Measurements from ENCODE around the gene ADAMTS5. TPM values are rescaled to one million over a fixed set of nuclear protein-coding genes. Genes with fewer than 3 reads are reported as not detected.

Gene ADAMTS5
- total and polyA plus RNA-seq, 9 of the 15 experiments (the other 6 are each of a cell fraction or from before 2014, with no cell fraction given): not detected

DNA sequence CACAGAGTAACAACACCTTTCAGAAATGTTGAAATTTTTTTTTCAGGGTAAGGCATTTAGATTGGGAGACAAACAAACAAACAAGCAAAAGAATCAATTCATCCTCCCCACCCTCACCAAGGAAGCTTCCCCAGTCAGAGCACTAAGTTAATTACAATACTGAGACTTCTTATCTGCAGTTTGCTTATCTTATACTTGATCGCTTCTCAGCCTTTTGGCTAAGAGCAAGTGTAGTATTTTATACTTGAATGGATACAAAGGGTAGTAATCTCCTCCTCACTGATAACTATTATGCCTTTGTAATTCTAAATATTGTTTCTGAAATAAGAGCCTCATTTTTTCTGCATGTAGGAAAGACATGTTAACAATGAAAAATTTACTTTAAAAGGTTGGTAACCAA, 54.4 kb downstream of the ADAMTS5 start (continued):
- TF ChIP-seq JUNB (CRISPR knock-in tag; conservative IDR thresholded peaks at IDR 0.05) (no peak), ELF4 (CRISPR knock-in tag; IDR thresholded peaks at IDR 0.05) (no peak), ZNF445 (CRISPR knock-in tag; IDR thresholded peaks at IDR 0.05; ENCODE audit: low read depth) (no peak)
- TF ChIP-seq, protein P1, sequence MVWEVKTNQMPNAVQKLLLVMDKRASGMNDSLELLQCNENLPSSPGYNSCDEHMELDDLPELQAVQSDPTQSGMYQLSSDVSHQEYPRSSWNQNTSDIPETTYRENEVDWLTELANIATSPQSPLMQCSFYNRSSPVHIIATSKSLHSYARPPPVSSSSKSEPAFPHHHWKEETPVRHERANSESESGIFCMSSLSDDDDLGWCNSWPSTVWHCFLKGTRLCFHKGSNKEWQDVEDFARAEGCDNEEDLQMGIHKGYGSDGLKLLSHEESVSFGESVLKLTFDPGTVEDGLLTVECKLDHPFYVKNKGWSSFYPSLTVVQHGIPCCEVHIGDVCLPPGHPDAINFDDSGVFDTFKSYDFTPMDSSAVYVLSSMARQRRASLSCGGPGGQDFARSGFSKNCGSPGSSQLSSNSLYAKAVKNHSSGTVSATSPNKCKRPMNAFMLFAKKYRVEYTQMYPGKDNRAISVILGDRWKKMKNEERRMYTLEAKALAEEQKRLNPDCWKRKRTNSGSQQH (CRISPR knock-in tag; IDR thresholded peaks at IDR 0.05): no peak

DNA sequence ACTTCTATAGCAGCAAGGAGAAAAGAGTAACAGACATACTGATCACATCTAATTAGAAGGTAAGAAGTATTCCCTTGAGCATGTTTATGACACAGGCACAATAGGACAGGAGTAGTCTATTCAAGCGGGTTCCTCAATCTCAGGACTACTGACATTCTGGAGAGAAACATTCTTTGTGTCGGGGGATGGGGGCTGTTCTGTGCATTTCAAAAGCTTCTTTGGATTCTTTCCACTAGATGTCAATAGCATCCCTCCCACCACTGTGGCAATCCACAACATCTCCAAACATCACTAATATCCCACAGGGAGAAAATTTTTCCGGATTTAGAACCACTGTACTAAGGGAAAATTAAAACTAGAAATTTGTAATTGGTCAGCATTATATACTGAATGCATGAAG, 56.9 kb downstream of the ADAMTS5 start:
- 2% methylated on average over 3 of the region's 3 CpGs for WGBS (ENCODE audit: insufficient coverage, low coverage, missing lambda C conversion rate)

More for the DNA sequence above, 56.9 kb downstream of the ADAMTS5 start:
- in situ Hi-C loops (cut with MboI) (no loop called here), intact Hi-C loops (cut with micrococcal nuclease) (no loop called here)
- H3K4me2 ChIP-seq (ENCODE audit: insufficient read depth, low read length): no peak overlapping the region
- no peak for ATAC-seq
- H2AFZ ChIP-seq (ENCODE audit: low read depth, low read length): no peak overlapping the region
- H3K4me3 ChIP-seq: no peak overlapping the region
- no peak for FAIRE-seq
- ChIA-PET POLR2A (no interaction called here), CTCF (ENCODE audit: low intra/inter-chr PET ratio) (no interaction called here)
- no peaks in the 10 kb centered on the region for H3K36me3 ChIP-seq (ENCODE audit: control insufficient read depth, insufficient read depth, low read length)
- DNase-seq (ENCODE audit: extremely low read depth in 1 of 4, low spot score in 3 of 4): no peak
- H3K79me2 ChIP-seq (ENCODE audit: control insufficient read depth, insufficient read depth, low read length): no peaks in the 10 kb centered on the region
- H3K4me1 ChIP-seq (replicated peaks in 1 of 2; ENCODE audit: control insufficient read depth in 2 of 2, insufficient read depth in 2 of 2, low read length in 2 of 2): no peaks in the 10 kb centered on the region
- no peaks in the 10 kb centered on the region for H3K27me3 ChIP-seq (ENCODE audit: control insufficient read depth in 2 of 2, insufficient read depth in 2 of 2, low read length in 2 of 2)
- no peak overlapping the region for H3K27ac ChIP-seq (ENCODE audit: extremely low read depth, low read depth, low read length)
- no TSS peak for BruUV-seq (replicated peaks)
- H3K9ac ChIP-seq (ENCODE audit: insufficient read depth in 1 of 2, low read depth in 2 of 2, low read length in 2 of 2): no peak overlapping the region
- no peaks in the 10 kb centered on the region for H3K9me1 ChIP-seq (ENCODE audit: control insufficient read depth, insufficient read depth, low read length)
- TF ChIP-seq, protein P2, sequence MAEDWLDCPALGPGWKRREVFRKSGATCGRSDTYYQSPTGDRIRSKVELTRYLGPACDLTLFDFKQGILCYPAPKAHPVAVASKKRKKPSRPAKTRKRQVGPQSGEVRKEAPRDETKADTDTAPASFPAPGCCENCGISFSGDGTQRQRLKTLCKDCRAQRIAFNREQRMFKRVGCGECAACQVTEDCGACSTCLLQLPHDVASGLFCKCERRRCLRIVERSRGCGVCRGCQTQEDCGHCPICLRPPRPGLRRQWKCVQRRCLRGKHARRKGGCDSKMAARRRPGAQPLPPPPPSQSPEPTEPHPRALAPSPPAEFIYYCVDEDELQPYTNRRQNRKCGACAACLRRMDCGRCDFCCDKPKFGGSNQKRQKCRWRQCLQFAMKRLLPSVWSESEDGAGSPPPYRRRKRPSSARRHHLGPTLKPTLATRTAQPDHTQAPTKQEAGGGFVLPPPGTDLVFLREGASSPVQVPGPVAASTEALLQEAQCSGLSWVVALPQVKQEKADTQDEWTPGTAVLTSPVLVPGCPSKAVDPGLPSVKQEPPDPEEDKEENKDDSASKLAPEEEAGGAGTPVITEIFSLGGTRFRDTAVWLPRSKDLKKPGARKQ (CRISPR knock-in tag; IDR thresholded peaks at IDR 0.05): no peak
- TF ChIP-seq ZNF644 (tag; IDR thresholded peaks at IDR 0.05; ENCODE audit: low read depth): no peak
- no peak for TF ChIP-seq RNF2 (IDR thresholded peaks at IDR 0.05)
- TF ChIP-seq POLR2B (IDR thresholded peaks at IDR 0.05; ENCODE audit: low read depth, partially characterized antibody): no peak
- TF ChIP-seq YBX1 (IDR thresholded peaks at IDR 0.05): no peak
- no peaks in the 10 kb centered on the region for H3K9me3 ChIP-seq (replicated peaks; ENCODE audit: control insufficient read depth, insufficient read depth, low read depth, low read length)
- H4K20me1 ChIP-seq (replicated peaks; ENCODE audit: control insufficient read depth, insufficient read depth, low read length): no peaks in the 10 kb centered on the region

Data from K562 (cell line).